ENCODE measurements around the gene MPP3.

Gene MPP3

GRCh38 chr17:43769859-43770258 lies 63.1 kb downstream of the MPP3 start:
- DNase-seq = no peak

- DNase-seq = no peak
Observed at GRCh38 chr17:43769426-43769825, 63.5 kb downstream of the MPP3 start.

GRCh38 chr17:43768943-43769342 lies 64.0 kb downstream of the MPP3 start:
- no peak for DNase-seq

GRCh38 chr17:43768382-43768781 lies 64.6 kb downstream of the MPP3 start:
- no peak for DNase-seq

- no peak for DNase-seq
Observed at GRCh38 chr17:43767713-43768059, 65.3 kb downstream of the MPP3 start.

- DNase-seq = no peak
Observed at GRCh38 chr17:43767053-43767712, 65.8 kb downstream of the MPP3 start.

- peak; percentile 62 for DNase-seq
Observed at GRCh38 chr17:43766413-43767052, 66.4 kb downstream of the MPP3 start.

GRCh38 chr17:43760254-43760852 lies 72.6 kb downstream of the MPP3 start:
- peak; percentile 91 for DNase-seq

GRCh38 chr17:43759836-43760235 lies 73.1 kb downstream of the MPP3 start:
- no peak for DNase-seq

- no peak for DNase-seq
Observed at GRCh38 chr17:43758497-43759174, 74.3 kb downstream of the MPP3 start, which contains the start of gene SOST. TSS of gene SOST (minus strand) at chr17:43758791. CDS start at chr17:43758741, 50 bp downstream.

- no peak for DNase-seq
Observed at GRCh38 chr17:43758086-43758485, 74.9 kb downstream of the MPP3 start.

- DNase-seq = no peak
Observed at GRCh38 chr17:43757171-43757660, 75.7 kb downstream of the MPP3 start.

- DNase-seq = no peak
Observed at GRCh38 chr17:43756201-43756600, 76.7 kb downstream of the MPP3 start.

- DNase-seq = no peak
Observed at GRCh38 chr17:43755389-43755875, 77.5 kb downstream of the MPP3 start.

- no peak for DNase-seq
Observed at GRCh38 chr17:43754947-43755346, 78.0 kb downstream of the MPP3 start.

- peak; percentile 40 for DNase-seq
Observed at GRCh38 chr17:43753493-43754129, 79.3 kb downstream of the MPP3 start.

Measured in fibroblast of skin of scalp (primary cell).